ENCODE results near the gene ROR2.

- TF ChIP-seq POLR2A (IDR thresholded peaks at IDR 0.05) (no peak), CTCF (IDR thresholded peaks at IDR 0.05) (no peak)
Observed at GRCh38 chr9:91746357-91746756, 203.7 kb downstream of the ROR2 start.

Data from heart left ventricle (tissue), 13 donors.